GM12878 (cell line): ENCODE measurements around the gene RHBG. TPM values are rescaled to one million over a fixed set of nuclear protein-coding genes. Genes with fewer than 3 reads are reported as not detected.

Experiments used
- ATAC-seq: fragments of 200-7000 bp; cut with Tn5 transposase; 3 replicates; pipeline ENCODE4 v1.9.1; 2020; ENCODE audit warnings: mild to moderate bottlenecking, moderate library complexity
- BruUV-seq: library from RNA; stranded (reverse); fragments of 400-500 nt; replicated peaks from 2 replicates; lab custom pipeline; 2021; lab: Mats Ljungman, UMichigan
- CTCF ChIA-PET: fragments of 300-600 bp; sonication (Branson Sonifier 250); formaldehyde crosslinking; extraction: SDS; loops from one replicate; lab custom pipeline; 2021; ENCODE audit warnings: inconsistent platforms; lab: Yijun Ruan, JAX
- POLR2A ChIA-PET: fragments of 350-600 bp; formaldehyde crosslinking; extraction: SDS; loops from one replicate; lab custom pipeline; 2021; ENCODE audit warnings: inconsistent platforms; lab: Charles Lee
- RAD21 ChIA-PET: fragments of 300-600 bp; sonication (Branson Sonifier 250); formaldehyde crosslinking; loops from one replicate; lab custom pipeline; 2023; ENCODE audit warnings: antibody characterized with exemption; ENCODE audit not compliant: unreplicated experiment; lab: Charles Lee
- SMC1A ChIA-PET: fragments of 300-600 bp; sonication (Branson Sonifier 250); formaldehyde crosslinking; loops from one replicate; lab custom pipeline; 2023; ENCODE audit not compliant: unreplicated experiment, uncharacterized antibody; lab: Charles Lee
- DNase-seq: peaks from one replicate; pipeline ENCODE4 v3.0.0-alpha.2; 2011; ENCODE audit warnings: low read depth, low spot score
- FAIRE-seq: peaks from 3 replicates; lab custom pipeline; 2011; peaks lifted over from hg19 to GRCh38; lab: Jason Lieb, UNC
- H2AFZ ChIP-seq: 2 replicates; pipeline ENCODE4 v1.6.0; 2011; ENCODE audit warnings: low read depth, low read length, control low read depth; ENCODE audit not compliant: control insufficient read depth
- H3K27ac ChIP-seq: 2 replicates; pipeline ENCODE4 v1.5.1; 2011; ENCODE audit warnings: control low read depth; ENCODE audit not compliant: control insufficient read depth, insufficient read depth
- H3K27me3 ChIP-seq, 2 experiments: replicated peaks in 1 of 2; 2 replicates each; pipeline versions ENCODE4 v1.6.0 to v1.6.1; 2011; ENCODE audit warnings: low read length in 1 of 2; ENCODE audit not compliant: control insufficient read depth in 2 of 2, insufficient read depth in 2 of 2
- H3K36me3 ChIP-seq, 2 experiments: 2 replicates each; pipeline ENCODE4 v1.5.1; 2011; ENCODE audit warnings: low read length in 1 of 2; ENCODE audit not compliant: control insufficient read depth in 2 of 2, insufficient read depth in 2 of 2
- H3K4me1 ChIP-seq: 2 replicates; pipeline ENCODE4 v1.6.1; 2011; ENCODE audit warnings: mild to moderate bottlenecking, low read length, moderate library complexity, mixed read lengths; ENCODE audit not compliant: control insufficient read depth, insufficient read depth
- H3K4me2 ChIP-seq: 2 replicates; pipeline ENCODE4 v1.6.0; 2011; ENCODE audit warnings: control low read depth; ENCODE audit not compliant: control insufficient read depth, insufficient read depth
- H3K4me3 ChIP-seq: fragments of 200-600 bp; sonication (generic); 2 replicates; pipeline ENCODE4 v1.5.1; 2016
- H3K79me2 ChIP-seq: 2 replicates; pipeline ENCODE4 v1.6.0; 2011; ENCODE audit warnings: low read length; ENCODE audit not compliant: control insufficient read depth, insufficient read depth
- H3K9ac ChIP-seq: 2 replicates; pipeline ENCODE4 v1.8.0; 2011; ENCODE audit warnings: low read length, control low read depth, mixed read lengths; ENCODE audit not compliant: control insufficient read depth, insufficient read depth
- H3K9me3 ChIP-seq: replicated peaks from 3 replicates; pipeline ENCODE4 v1.5.1; 2011; ENCODE audit warnings: mild to moderate bottlenecking, low read length; ENCODE audit not compliant: control insufficient read depth, insufficient read depth
- H4K20me1 ChIP-seq: 2 replicates; pipeline ENCODE4 v1.6.0; 2011; ENCODE audit not compliant: control insufficient read depth, insufficient read depth
- BCLAF1 ChIP-seq: fragments of 450-650 bp; IDR thresholded peaks from 2 replicates; pipeline ENCODE4 v1.6.1; 2017; ENCODE audit warnings: antibody characterized with exemption, mild to moderate bottlenecking, moderate library complexity
- CTCF ChIP-seq, 3 experiments: IDR thresholded peaks in 2 of 3; conservative IDR thresholded peaks in 1 of 3; 2 replicates each; pipeline ENCODE4 v1.5.1; 2011; ENCODE audit warnings: low read depth in 3 of 3, low read length in 3 of 3, mild to moderate bottlenecking in 3 of 3, control low read depth in 2 of 3, moderate library complexity in 2 of 3, inconsistent platforms in 1 of 3, mixed read lengths in 1 of 3; ENCODE audit not compliant: control insufficient read depth in 2 of 3, insufficient read depth in 1 of 3; ENCODE audit errors: extremely low read depth in 1 of 3
- LARP7 ChIP-seq: fragments of 450-650 bp; IDR thresholded peaks from 2 replicates; pipeline ENCODE4 v1.6.1; 2017; ENCODE audit warnings: mild to moderate bottlenecking
- NFYA ChIP-seq: IDR thresholded peaks from 2 replicates; pipeline ENCODE4 v1.6.1; 2011; ENCODE audit warnings: low read depth, mild to moderate bottlenecking, low read length, improper control_type of control experiment, borderline replicate concordance
- NKRF ChIP-seq: fragments of 450-650 bp; conservative IDR thresholded peaks from 2 replicates; pipeline ENCODE4 v1.6.1; 2017; ENCODE audit warnings: mild to moderate bottlenecking, moderate library complexity
- NR2C2 ChIP-seq: IDR thresholded peaks from 2 replicates; pipeline ENCODE4 v1.6.1; 2011; ENCODE audit warnings: borderline replicate concordance, low read depth; ENCODE audit not compliant: control insufficient read depth, insufficient read length
- NR2F1 ChIP-seq: fragments of 450-650 bp; conservative IDR thresholded peaks from 2 replicates; pipeline ENCODE4 v1.6.1; 2017; ENCODE audit warnings: mild to moderate bottlenecking
- SIX5 ChIP-seq: IDR thresholded peaks from 2 replicates; pipeline ENCODE4 v1.6.1; 2011; ENCODE audit warnings: mild to moderate bottlenecking, low read depth, low read length, moderate library complexity; ENCODE audit not compliant: severe bottlenecking
- ZNF687 ChIP-seq: fragments of 450-650 bp; IDR thresholded peaks from 2 replicates; pipeline ENCODE4 v1.6.1; 2017; ENCODE audit warnings: mild to moderate bottlenecking, moderate library complexity
- WGBS: methylation state at CpG from one replicate; pipeline ENCODE4 v1.1.6; 2016; ENCODE audit warnings: low lambda C conversion rate; ENCODE audit not compliant: insufficient replicate concordance, insufficient coverage; ENCODE audit errors: missing lambda C conversion rate; 5-methylcytosine and 5-hydroxymethylcytosine counted together
- in situ Hi-C: fragments of 300-500 bp; cut with MboI; formaldehyde crosslinking; loops from 9 replicates; pipeline ENCODE4 v1.14.3; 2018; ENCODE audit warnings: mixed read lengths
- intact Hi-C: fragments of 100-400 bp; cut with micrococcal nuclease; formaldehyde crosslinking; loops from one replicate; pipeline ENCODE4 v1.14.2; 2022; ENCODE audit not compliant: unreplicated experiment
- polyA plus RNA-seq, 11 experiments: library from polyadenylated mRNA; depleted of rRNA in 4 of 11; unstranded in 6 of 11; stranded (reverse) in 5 of 11; fragments of >200 nt; fragmentation: Nextera tagmentation in 4 of 11; fragmentation: Illumina TruSeq in 1 of 11; extraction: Ambion mirVana in 4 of 11; extraction: Trizol in 1 of 11; gene quantifications; 1 replicate in 1 of 11; 2 replicates in 10 of 11; pipeline versions ENCODE4 v1.2.1 to v1.2.3, GENCODE V29; 2011 to 2016; ENCODE audit warnings: inconsistent platforms in 2 of 11, missing spikeins in 2 of 11, low read depth in 1 of 11
- total RNA-seq, 4 experiments: library from RNA; depleted of rRNA in 3 of 4; stranded (reverse); fragments of >200 nt in 3 of 4; fragmentation: Illumina TruSeq in 1 of 4; extraction: Trizol in 1 of 4; gene quantifications; 2 replicates each; pipeline versions ENCODE4 v1.2.1 to v1.2.3, GENCODE V29; 2013 to 2021

The RHBG gene
- total and polyA plus RNA-seq, 10 of the 15 experiments (the other 5 are each of a cell fraction or from before 2014, with no cell fraction given) = not detected

- Histone ChIP-seq H3K9ac (no peak overlapping the region), H3K4me2 (no peak overlapping the region), H3K27me3 (no peaks in the 10 kb centered on the region; a peak in 1 of 4 replicates), H3K9me3 (no peaks in the 10 kb centered on the region), H3K27ac (no peak overlapping the region), H3K4me1 (no peaks in the 10 kb centered on the region)
- no peak for DNase-seq
- TF ChIP-seq LARP7 = no peak
- TF ChIP-seq CTCF (IDR thresholded peaks at IDR 0.05 in 2 of 3, conservative IDR thresholded peaks at IDR 0.05 in 1 of 3; ENCODE audit: control insufficient read depth in 2 of 3, extremely low read depth in 1 of 3, insufficient read depth in 1 of 3, low read depth in 3 of 3, low read length in 3 of 3) = no peak
- TF ChIP-seq ZNF687 = no peak
- no peak for TF ChIP-seq NKRF
- no peak for TF ChIP-seq NR2C2
- no peak for TF ChIP-seq SIX5
- TF ChIP-seq NFYA = no peak
- no peak for TF ChIP-seq NR2F1
- no peak for TF ChIP-seq BCLAF1
- TF ChIP-seq, all 136 proteins: peak for 0
- SMC1A ChIA-PET = interaction anchor here (1.1 kb wide), 1 partner anchor 67 kb away, joined by 5 read pairs; no protein-coding TSS in a partner anchor
- Histone ChIP-seq H3K4me3 (no peak overlapping the region), H2AFZ (no peak overlapping the region), H4K20me1 (no peaks in the 10 kb centered on the region), H3K36me3 (no peaks in the 10 kb centered on the region), H3K79me2 (no peaks in the 10 kb centered on the region)
- ATAC-seq = no peak
- in situ Hi-C loops (no loop called here), intact Hi-C loops (no loop called here)
- 41% methylated on average over 6 of the region's 6 CpGs for WGBS
- BruUV-seq = no TSS peak
- CTCF ChIA-PET = interaction anchor here (1.0 to 2.7 kb wide), 4 partner anchors 41 to 234 kb away, joined by 3 to 13 read pairs (median 5); no protein-coding TSS in a partner anchor
- RAD21 ChIA-PET = interaction anchor here (0.6 to 1.9 kb wide), 2 partner anchors 67 to 127 kb away, joined by 3 to 7 read pairs; no protein-coding TSS in a partner anchor
- POLR2A ChIA-PET = no interaction called here
- FAIRE-seq = no peak
Measured at GRCh38 chr1:156378557-156378956, 9.5 kb downstream of the RHBG start.
